ENCODE data around the gene LYSMD2. TPM values are rescaled to one million over a fixed set of nuclear protein-coding genes. Genes with fewer than 3 reads are reported as not detected.

Gene LYSMD2
- total RNA-seq, 2 donors from 2014 or later, result 7.6 to 8.5 TPM

GRCh38 chr15:51768018-51768417, 30.6 kb upstream of the LYSMD2 start:
- H3K4me3 ChIP-seq, result no peak overlapping the region
- no peaks in the 10 kb centered on the region for H3K4me1 ChIP-seq
- H3K27ac ChIP-seq, result no peak overlapping the region
- H3K27me3 ChIP-seq, result no peaks in the 10 kb centered on the region
- H3K36me3 ChIP-seq, result peaks cover 5% of the 10 kb centered on the region
- TF ChIP-seq CTCF (IDR thresholded peaks at IDR 0.05), result no peak
- H3K9me3 ChIP-seq, result no peaks in the 10 kb centered on the region
- no peak for DNase-seq (ENCODE audit: low spot score)

GRCh38 chr15:51766341-51766740, 28.9 kb upstream of the LYSMD2 start:
- TF ChIP-seq CTCF (IDR thresholded peaks at IDR 0.05), result no peak
- no peaks in the 10 kb centered on the region for H3K4me1 ChIP-seq
- no peak overlapping the region for H3K4me3 ChIP-seq
- H3K27me3 ChIP-seq, result no peaks in the 10 kb centered on the region
- no peak for DNase-seq (ENCODE audit: low spot score)
- no peaks in the 10 kb centered on the region for H3K9me3 ChIP-seq
- peaks cover 5% of the 10 kb centered on the region for H3K36me3 ChIP-seq
- no peak overlapping the region for H3K27ac ChIP-seq

GRCh38 chr15:51765751-51766150, 28.3 kb upstream of the LYSMD2 start:
- no peak for DNase-seq (ENCODE audit: low spot score)
- no peak overlapping the region for H3K27ac ChIP-seq
- H3K27me3 ChIP-seq, result no peaks in the 10 kb centered on the region
- H3K9me3 ChIP-seq, result no peaks in the 10 kb centered on the region
- no peaks in the 10 kb centered on the region for H3K4me1 ChIP-seq
- no peak overlapping the region for H3K4me3 ChIP-seq
- peaks cover 5% of the 10 kb centered on the region for H3K36me3 ChIP-seq
- no peak for TF ChIP-seq CTCF (IDR thresholded peaks at IDR 0.05)

- no peak for DNase-seq (ENCODE audit: low spot score)
- no peaks in the 10 kb centered on the region for H3K27me3 ChIP-seq
- TF ChIP-seq CTCF (IDR thresholded peaks at IDR 0.05), result no peak
- H3K9me3 ChIP-seq, result no peaks in the 10 kb centered on the region
- H3K27ac ChIP-seq, result no peak overlapping the region
- H3K36me3 ChIP-seq, result no peaks in the 10 kb centered on the region
- peaks cover 0 to 29% of the 10 kb centered on the region in 2 donors for H3K4me1 ChIP-seq
- no peak overlapping the region for H3K4me3 ChIP-seq
These were observed 23.4 kb upstream of the LYSMD2 start for GRCh38 chr15:51760805-51761204.

- H3K9me3 ChIP-seq, result no peaks in the 10 kb centered on the region
- peak overlapping the region in 1 of 2 donors; percentile 46 for H3K27ac ChIP-seq
- peak in 1 of 2 donors; percentile 38 for TF ChIP-seq CTCF (IDR thresholded peaks at IDR 0.05)
- DNase-seq (ENCODE audit: low spot score), result no peak
- H3K27me3 ChIP-seq, result no peaks in the 10 kb centered on the region
- peaks cover 0 to 29% of the 10 kb centered on the region in 2 donors for H3K4me1 ChIP-seq
- no peak overlapping the region for H3K4me3 ChIP-seq
- H3K36me3 ChIP-seq, result no peaks in the 10 kb centered on the region
These were observed 22.2 kb upstream of the LYSMD2 start for GRCh38 chr15:51759557-51760070.

GRCh38 chr15:51758645-51759044, 21.2 kb upstream of the LYSMD2 start:
- TF ChIP-seq CTCF (IDR thresholded peaks at IDR 0.05), result no peak
- Histone ChIP-seq H3K4me3 (no peak overlapping the region), H3K4me1 (peaks cover 0 to 29% of the 10 kb centered on the region in 2 donors), H3K27ac (peak overlapping the region; percentile 44 to 46), H3K9me3 (no peaks in the 10 kb centered on the region), H3K27me3 (no peaks in the 10 kb centered on the region), H3K36me3 (no peaks in the 10 kb centered on the region)
- DNase-seq (ENCODE audit: low spot score), result no peak

Measured in right atrium auricular region (tissue), 2 donors.